Measurements from ENCODE around the gene NMT1.

Gene NMT1

GRCh38 chr17:45131616-45132319 lies 70.7 kb downstream of the NMT1 start:
- no peak for DNase-seq (ENCODE audit: extremely low read depth, insufficient read length)
- no peaks in the 10 kb centered on the region for H3K36me3 ChIP-seq (ENCODE audit: control insufficient read depth, insufficient read depth, low read length)
- H3K27me3 ChIP-seq (replicated peaks; ENCODE audit: control insufficient read depth, insufficient read depth, low read length) = no peaks in the 10 kb centered on the region; the same call in none of the 2 replicates
- H3K4me3 ChIP-seq (replicated peaks; ENCODE audit: low read depth, low read length) = peak overlapping the region; percentile 79
- TF ChIP-seq CTCF (IDR thresholded peaks at IDR 0.05; ENCODE audit: insufficient read depth, low read length, poor library complexity, severe bottlenecking) = peak; percentile 89

- no peak for TF ChIP-seq CTCF (IDR thresholded peaks at IDR 0.05; ENCODE audit: insufficient read depth, low read length, poor library complexity, severe bottlenecking)
- H3K36me3 ChIP-seq (ENCODE audit: control insufficient read depth, insufficient read depth, low read length) = no peaks in the 10 kb centered on the region; the same call in 1 of the 2 replicates
- peak within 1 kb of the TSS; percentile 79 for H3K4me3 ChIP-seq (replicated peaks; ENCODE audit: low read depth, low read length)
- no peak for DNase-seq (ENCODE audit: extremely low read depth, insufficient read length)
- no peaks in the 10 kb centered on the region; the same call in none of the 2 replicates for H3K27me3 ChIP-seq (replicated peaks; ENCODE audit: control insufficient read depth, insufficient read depth, low read length)
Measured at GRCh38 chr17:45132320-45132571, 71.1 kb downstream of the NMT1 start, which contains the start of gene PLCD3. PLCD3 (minus strand) TSS chr17:45132515; CDS start chr17:45132410, 105 bp downstream.

GRCh38 chr17:45132572-45133463 lies 71.7 kb downstream of the NMT1 start:
- TF ChIP-seq CTCF (IDR thresholded peaks at IDR 0.05; ENCODE audit: insufficient read depth, low read length, poor library complexity, severe bottlenecking) = peak; percentile 92
- Histone ChIP-seq H3K27me3 (replicated peaks; ENCODE audit: control insufficient read depth, insufficient read depth, low read length) (no peaks in the 10 kb centered on the region; the same call in none of the 2 replicates), H3K36me3 (ENCODE audit: control insufficient read depth, insufficient read depth, low read length) (no peaks in the 10 kb centered on the region; the same call in 1 of the 2 replicates), H3K4me3 (replicated peaks; ENCODE audit: low read depth, low read length) (peak overlapping the region; percentile 79)
- peak; percentile 83 for DNase-seq (ENCODE audit: extremely low read depth, insufficient read length)

GRCh38 chr17:45135192-45135977 lies 74.3 kb downstream of the NMT1 start, which contains the start of gene ACBD4:
ACBD4 (plus strand) TSS chr17:45135687; CDS start chr17:45136145, 458 bp downstream.
- Histone ChIP-seq H3K36me3 (ENCODE audit: control insufficient read depth, insufficient read depth, low read length) (peaks cover 2% of the 10 kb centered on the region), H3K4me3 (replicated peaks; ENCODE audit: low read depth, low read length) (peak within 1 kb of the TSS; percentile 79), H3K27me3 (replicated peaks; ENCODE audit: control insufficient read depth, insufficient read depth, low read length) (no peaks in the 10 kb centered on the region; the same call in none of the 2 replicates)
- peak; percentile 93 for DNase-seq (ENCODE audit: extremely low read depth, insufficient read length)
- TF ChIP-seq CTCF (IDR thresholded peaks at IDR 0.05; ENCODE audit: insufficient read depth, low read length, poor library complexity, severe bottlenecking) = peak; percentile 100

- no peak for DNase-seq (ENCODE audit: extremely low read depth, insufficient read length)
- Histone ChIP-seq H3K4me3 (replicated peaks; ENCODE audit: low read depth, low read length) (peak overlapping the region; percentile 79), H3K36me3 (ENCODE audit: control insufficient read depth, insufficient read depth, low read length) (peaks cover 2% of the 10 kb centered on the region), H3K27me3 (replicated peaks; ENCODE audit: control insufficient read depth, insufficient read depth, low read length) (no peaks in the 10 kb centered on the region; the same call in 1 of the 2 replicates)
- TF ChIP-seq CTCF (IDR thresholded peaks at IDR 0.05; ENCODE audit: insufficient read depth, low read length, poor library complexity, severe bottlenecking) = no peak
Measured at GRCh38 chr17:45135978-45136791, 75.1 kb downstream of the NMT1 start.
